IMR-90 (cell line): Measurements from ENCODE around the gene MKNK2. TPM values are rescaled to one million over a fixed set of nuclear protein-coding genes. Genes with fewer than 3 reads are reported as not detected.

Experiments used
- ATAC-seq: fragments of 200-7000 bp; cut with Tn5 transposase; 2 replicates; pipeline ENCODE4 v1.9.1; 2020; ENCODE audit warnings: low read depth, mild to moderate bottlenecking, moderate library complexity
- BruUV-seq: library from RNA; stranded (reverse); fragments of 400-500 nt; replicated peaks from 2 replicates; lab custom pipeline; 2021; lab: Mats Ljungman, UMichigan
- CTCF ChIA-PET: fragments of 300-600 bp; formaldehyde crosslinking; extraction: SDS; loops from one replicate; lab custom pipeline; 2021; ENCODE audit warnings: antibody characterized with exemption; lab: Yijun Ruan, JAX
- POLR2A ChIA-PET: fragments of 300-600 bp; sonication (Branson Sonifier 250); formaldehyde crosslinking; loops from one replicate; lab custom pipeline; 2022; ENCODE audit warnings: antibody characterized with exemption; ENCODE audit not compliant: unreplicated experiment; lab: Charles Lee
- DNase-seq: peaks from one replicate; pipeline ENCODE4 v3.0.0; 2013
- H2AFZ ChIP-seq: replicated peaks from 2 replicates; pipeline ENCODE3; 2013; ENCODE audit warnings: low read length, mild to moderate bottlenecking; ENCODE audit not compliant: poor library complexity
- H2AK5ac ChIP-seq: 2 replicates; pipeline ENCODE4 v1.6.1; 2013; ENCODE audit warnings: low read depth, low read length, inconsistent platforms
- H2AK9ac ChIP-seq: replicated peaks from 2 replicates; pipeline ENCODE3; 2013; ENCODE audit warnings: mild to moderate bottlenecking, low read depth, low read length, moderate library complexity; ENCODE audit not compliant: poor library complexity
- H2BK120ac ChIP-seq: 2 replicates; pipeline ENCODE4 v1.6.1; 2013; ENCODE audit warnings: low read depth, low read length, inconsistent platforms
- H2BK15ac ChIP-seq: 3 replicates; pipeline ENCODE4 v1.6.1; 2013; ENCODE audit warnings: low read depth, low read length, inconsistent platforms
- H2BK20ac ChIP-seq: 2 replicates; pipeline ENCODE4 v1.6.1; 2013; ENCODE audit warnings: low read depth, mild to moderate bottlenecking, inconsistent platforms, low read length, moderate library complexity
- H2BK5ac ChIP-seq: 2 replicates; pipeline ENCODE4 v1.6.1; 2013; ENCODE audit warnings: mild to moderate bottlenecking, low read depth, low read length, inconsistent platforms; ENCODE audit not compliant: poor library complexity, severe bottlenecking
- H3K14ac ChIP-seq: replicated peaks from 2 replicates; pipeline ENCODE4 v1.6.1; 2013; ENCODE audit warnings: low read depth, low read length, inconsistent platforms
- H3K18ac ChIP-seq: 2 replicates; pipeline ENCODE4 v1.6.1; 2013; ENCODE audit warnings: low read depth, low read length, control low read depth
- H3K23ac ChIP-seq: 2 replicates; pipeline ENCODE4 v1.6.1; 2013; ENCODE audit warnings: low read depth, low read length, inconsistent platforms
- H3K27ac ChIP-seq: 2 replicates; pipeline ENCODE4 v1.5.1; 2013; ENCODE audit warnings: mild to moderate bottlenecking, control low read depth, low read length; ENCODE audit not compliant: insufficient read depth
- H3K27me3 ChIP-seq: 2 replicates; pipeline ENCODE4 v1.6.1; 2013; ENCODE audit warnings: low read length; ENCODE audit not compliant: control insufficient read depth, insufficient read depth
- H3K36me3 ChIP-seq: 2 replicates; pipeline ENCODE4 v1.6.1; 2013; ENCODE audit warnings: low read length, mixed read lengths; ENCODE audit not compliant: control insufficient read depth, insufficient read depth
- H3K4ac ChIP-seq: 2 replicates; pipeline ENCODE4 v1.6.1; 2013; ENCODE audit warnings: low read depth, low read length, inconsistent platforms
- H3K4me1 ChIP-seq: 2 replicates; pipeline ENCODE4 v1.6.1; 2013; ENCODE audit warnings: low read length, mixed read lengths; ENCODE audit not compliant: control insufficient read depth, insufficient read depth
- H3K4me2 ChIP-seq: 2 replicates; pipeline ENCODE4 v1.6.1; 2013; ENCODE audit warnings: low read depth, mild to moderate bottlenecking, control low read depth, low read length, moderate library complexity
- H3K4me3 ChIP-seq: 2 replicates; pipeline ENCODE4 v1.5.1; 2013; ENCODE audit warnings: low read depth, mild to moderate bottlenecking, control low read depth, low read length, moderate library complexity; ENCODE audit not compliant: insufficient read depth
- H3K56ac ChIP-seq: 2 replicates; pipeline ENCODE4 v1.6.1; 2013; ENCODE audit warnings: low read length, inconsistent platforms; ENCODE audit not compliant: insufficient read depth; ENCODE audit errors: extremely low read depth
- H3K79me1 ChIP-seq, 2 experiments: 2 replicates each; pipeline ENCODE4 v1.6.1; 2013; ENCODE audit warnings: low read length in 2 of 2, inconsistent platforms in 1 of 2, low read depth in 1 of 2
- H3K9ac ChIP-seq: 2 replicates; pipeline ENCODE4 v1.6.1; 2013; ENCODE audit warnings: low read depth, low read length, control low read depth
- H3K9me1 ChIP-seq: 2 replicates; pipeline ENCODE4 v1.6.1; 2013; ENCODE audit warnings: low read length, inconsistent platforms; ENCODE audit not compliant: insufficient read depth
- H3K9me3 ChIP-seq: 2 replicates; pipeline ENCODE4 v1.6.1; 2013; ENCODE audit warnings: low read length; ENCODE audit not compliant: control insufficient read depth, insufficient read depth
- H4K20me1 ChIP-seq: 2 replicates; pipeline ENCODE4 v1.6.1; 2013; ENCODE audit warnings: low read length, inconsistent platforms; ENCODE audit not compliant: insufficient read depth
- H4K5ac ChIP-seq: 2 replicates; pipeline ENCODE4 v1.6.1; 2013; ENCODE audit warnings: mild to moderate bottlenecking, low read depth, low read length, control low read depth
- H4K8ac ChIP-seq, 2 experiments: 2 replicates each; pipeline ENCODE4 v1.6.1; 2013; ENCODE audit warnings: low read depth in 2 of 2, low read length in 2 of 2, control low read depth in 1 of 2, inconsistent platforms in 1 of 2
- H4K91ac ChIP-seq: 2 replicates; pipeline ENCODE4 v1.6.1; 2013; ENCODE audit warnings: low read depth, low read length, inconsistent platforms; ENCODE audit not compliant: insufficient read depth
- BHLHE40 ChIP-seq: fragments of 150-350 bp; IDR thresholded peaks from 2 replicates; pipeline ENCODE4 v1.6.1; 2016; ENCODE audit warnings: mild to moderate bottlenecking, low read depth, low read length
- CHD1 ChIP-seq: IDR thresholded peaks from 2 replicates; pipeline ENCODE4 v1.6.1; 2012; ENCODE audit warnings: low read depth, low read length, improper control_type of control experiment
- CTCF ChIP-seq: conservative IDR thresholded peaks from 2 replicates; pipeline ENCODE4 v1.5.1; 2012; ENCODE audit warnings: mild to moderate bottlenecking, low read depth, low read length, improper control_type of control experiment
- ELK1 ChIP-seq: fragments of 150-350 bp; IDR thresholded peaks from 2 replicates; pipeline ENCODE4 v1.6.1; 2016; ENCODE audit warnings: low read depth, mild to moderate bottlenecking, low read length, moderate library complexity, borderline replicate concordance
- FOS ChIP-seq: fragments of 150-350 bp; IDR thresholded peaks from 2 replicates; pipeline ENCODE4 v1.6.1; 2016; ENCODE audit warnings: low read depth, low read length
- MAFK ChIP-seq: IDR thresholded peaks from 2 replicates; pipeline ENCODE4 v1.6.1; 2012; ENCODE audit warnings: low read depth, low read length, improper control_type of control experiment
- MAZ ChIP-seq: IDR thresholded peaks from 2 replicates; pipeline ENCODE4 v1.6.1; 2012; ENCODE audit warnings: low read depth, mild to moderate bottlenecking, low read length, improper control_type of control experiment, moderate library complexity, borderline replicate concordance
- MXI1 ChIP-seq: IDR thresholded peaks from 2 replicates; pipeline ENCODE4 v1.6.1; 2012; ENCODE audit warnings: low read depth, mild to moderate bottlenecking, low read length, moderate library complexity, borderline replicate concordance
- NFE2L2 ChIP-seq: fragments of 150-350 bp; IDR thresholded peaks from 2 replicates; pipeline ENCODE4 v1.6.1; 2016; ENCODE audit warnings: low read depth, mild to moderate bottlenecking, low read length
- POLR2A ChIP-seq: IDR thresholded peaks from 2 replicates; pipeline ENCODE4 v1.6.1; 2012; ENCODE audit warnings: mild to moderate bottlenecking, low read depth, low read length
- RAD21 ChIP-seq: IDR thresholded peaks from 2 replicates; pipeline ENCODE4 v1.6.1; 2012; ENCODE audit warnings: low read length, improper control_type of control experiment
- RCOR1 ChIP-seq: IDR thresholded peaks from 2 replicates; pipeline ENCODE4 v1.6.1; 2012; ENCODE audit warnings: mild to moderate bottlenecking, low read length, improper control_type of control experiment; ENCODE audit not compliant: insufficient replicate concordance
- RFX5 ChIP-seq: IDR thresholded peaks from 2 replicates; pipeline ENCODE4 v1.8.0; 2012; ENCODE audit warnings: low read depth, mild to moderate bottlenecking, low read length, moderate library complexity
- SMC3 ChIP-seq: fragments of 150-350 bp; IDR thresholded peaks from 2 replicates; pipeline ENCODE4 v1.6.1; 2016; ENCODE audit warnings: low read depth, mild to moderate bottlenecking, antibody characterized with exemption, low read length, moderate library complexity
- WGBS, 2 experiments: methylation state at CpG; one replicate each; pipeline versions ENCODE4 v1.1.5 to v1.1.7; 2013; ENCODE audit warnings: missing lambda C conversion rate in 2 of 2; ENCODE audit not compliant: insufficient read length in 1 of 2; ENCODE audit errors: extremely low coverage in 2 of 2; 5-methylcytosine and 5-hydroxymethylcytosine counted together
- dilution Hi-C: fragments of 300-500 bp; cut with HindIII; formaldehyde crosslinking; loops from one replicate; pipeline ENCODE4 v1.14.3; 2018; ENCODE audit warnings: low sequenced_read_pairs; ENCODE audit not compliant: unreplicated experiment
- in situ Hi-C: fragments of 300-500 bp; cut with MboI; formaldehyde crosslinking; loops from 3 replicates; pipeline ENCODE4 v1.14.3; 2019; ENCODE audit warnings: low sequenced_read_pairs, inconsistent platforms, mixed read lengths
- intact Hi-C: fragments of 100-400 bp; cut with micrococcal nuclease; formaldehyde crosslinking; loops from 2 replicates; pipeline ENCODE4 v1.10.0; 2022
- polyA plus RNA-seq, 3 experiments: library from polyadenylated mRNA; depleted of rRNA; stranded (reverse); fragments of >200 nt; gene quantifications; 2 replicates each; pipeline ENCODE4 v1.2.3, GENCODE V29; 2012; ENCODE audit warnings: low replicate concordance in 1 of 3
- total RNA-seq: library from RNA; depleted of rRNA; stranded (reverse); fragments of >200 nt; gene quantifications from 2 replicates; pipeline ENCODE4 v1.2.3, GENCODE V29; 2012
- TF ChIP-seq, protein P1 (sequence below): fragments of 150-350 bp; IDR thresholded peaks from 2 replicates; pipeline ENCODE4 v1.6.1; 2017; ENCODE audit warnings: mild to moderate bottlenecking, antibody characterized with exemption, low read length, low read depth

The MKNK2 gene
- total and polyA plus RNA-seq, 2 of the 4 experiments (the other 2 are of a cell fraction) = 21.9 to 31.8 TPM

DNA sequence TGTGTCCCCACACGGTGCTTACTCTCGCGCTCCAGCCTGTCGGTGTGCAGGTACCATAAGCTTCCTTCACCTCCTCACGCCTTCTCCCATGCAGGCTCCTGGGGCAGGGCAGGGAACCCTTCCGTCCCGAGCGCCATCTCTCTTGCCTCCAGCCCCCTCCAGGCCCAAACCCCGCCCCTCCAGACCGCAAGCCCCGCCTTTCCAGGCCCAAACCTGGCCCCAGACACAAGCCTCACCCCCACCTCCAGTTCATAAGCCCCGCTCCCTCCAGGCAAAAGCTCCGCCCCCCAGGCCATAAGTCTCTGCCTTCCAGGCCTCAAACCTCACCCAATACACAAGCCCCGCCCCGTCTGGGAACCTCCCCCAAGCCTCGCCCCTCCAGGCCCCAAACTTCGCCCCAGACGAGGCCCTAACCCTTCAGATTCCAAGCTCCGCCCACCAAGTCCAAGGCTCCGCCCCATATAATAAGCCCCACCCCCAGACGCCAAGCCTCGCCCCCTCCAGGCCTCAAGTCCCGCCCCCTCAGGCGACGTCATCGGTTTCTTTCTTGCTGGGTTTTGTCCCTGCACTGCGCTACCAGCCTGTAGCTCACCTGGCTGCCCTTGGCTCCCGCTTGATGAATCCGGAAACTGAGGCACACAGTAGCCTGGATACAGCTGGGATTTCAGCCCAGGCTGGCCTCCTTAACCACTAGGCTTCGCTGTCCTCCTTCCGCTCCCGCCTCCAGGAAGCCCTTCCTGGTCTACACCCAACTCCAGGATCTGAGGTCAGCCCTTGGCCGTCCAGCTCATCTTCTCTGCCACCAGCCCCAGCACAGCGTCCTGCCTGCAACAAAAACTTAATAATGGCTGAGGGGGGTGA, 16.1 kb downstream of the MKNK2 start:
- Histone ChIP-seq H3K18ac (no peak overlapping the region), H2BK15ac (no peak overlapping the region), H3K9me1 (no peaks in the 10 kb centered on the region), H3K23ac (no peak overlapping the region), H2AK9ac (peak overlapping the region; percentile 88), H4K8ac (no peak overlapping the region), H4K5ac (no peak overlapping the region), H4K20me1 (no peaks in the 10 kb centered on the region; the same call in none of the 2 replicates), H3K27ac (no peak overlapping the region), H3K56ac (no peak overlapping the region), H3K27me3 (no peaks in the 10 kb centered on the region), H3K79me1 (no peaks in the 10 kb centered on the region), H3K36me3 (peaks cover 11% of the 10 kb centered on the region), H3K4me1 (peaks cover 9% of the 10 kb centered on the region), H3K9me3 (peaks cover 7% of the 10 kb centered on the region), H2BK20ac (no peak overlapping the region), H3K9ac (no peak overlapping the region), H3K4me2 (no peak overlapping the region), H2BK5ac (no peak overlapping the region), H2AFZ (peak overlapping the region; percentile 51), H3K14ac (no peak overlapping the region), H4K91ac (no peak overlapping the region), H2BK120ac (no peak overlapping the region), H3K4me3 (no peak overlapping the region), H2AK5ac (peak overlapping the region; percentile 39; the same call in 1 of the 2 replicates), H3K4ac (no peak overlapping the region)
- in situ Hi-C loops (no loop called here), intact Hi-C loops (no loop called here), dilution Hi-C loops (no loop called here)
- BruUV-seq = no TSS peak
- ChIA-PET CTCF (no interaction called here), POLR2A (no interaction called here)
- WGBS, 2 experiments = 42% methylated on average over 21 of the region's 34 CpGs; no CpG with 5 or more reads in 1 of the 2 experiments
- peak; percentile 8 for DNase-seq
- ATAC-seq = peak; percentile 29; the same call in 1 of the 2 replicates
- no peak for TF ChIP-seq SMC3
- no peak for TF ChIP-seq MAZ
- no peak for TF ChIP-seq BHLHE40
- no peak for TF ChIP-seq ELK1
- TF ChIP-seq MXI1 = no peak
- TF ChIP-seq, protein P1, sequence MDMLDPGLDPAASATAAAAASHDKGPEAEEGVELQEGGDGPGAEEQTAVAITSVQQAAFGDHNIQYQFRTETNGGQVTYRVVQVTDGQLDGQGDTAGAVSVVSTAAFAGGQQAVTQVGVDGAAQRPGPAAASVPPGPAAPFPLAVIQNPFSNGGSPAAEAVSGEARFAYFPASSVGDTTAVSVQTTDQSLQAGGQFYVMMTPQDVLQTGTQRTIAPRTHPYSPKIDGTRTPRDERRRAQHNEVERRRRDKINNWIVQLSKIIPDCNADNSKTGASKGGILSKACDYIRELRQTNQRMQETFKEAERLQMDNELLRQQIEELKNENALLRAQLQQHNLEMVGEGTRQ = no peak
- no peak for TF ChIP-seq RAD21
- no peak for TF ChIP-seq CTCF
- TF ChIP-seq FOS = no peak
- no peak for TF ChIP-seq RCOR1
- no peak for TF ChIP-seq POLR2A
- TF ChIP-seq RFX5 = no peak
- TF ChIP-seq NFE2L2 = no peak
- TF ChIP-seq CHD1 = no peak
- no peak for TF ChIP-seq MAFK
